AG09309 (cell line): ENCODE measurements around the gene EHD4.

ENCODE experiments used
- DNase-seq: peaks from one replicate; pipeline ENCODE4 v3.0.0-alpha.2; 2010; ENCODE audit warnings: low read depth
- H3K4me3 ChIP-seq: 2 replicates; pipeline ENCODE4 v1.5.1; 2011; ENCODE audit warnings: mild to moderate bottlenecking, low read depth, low read length, moderate library complexity; ENCODE audit not compliant: control insufficient read depth
- CTCF ChIP-seq: IDR thresholded peaks from 2 replicates; pipeline ENCODE4 v1.5.1; 2011; ENCODE audit warnings: mild to moderate bottlenecking, low read depth, low read length, inconsistent platforms; ENCODE audit not compliant: insufficient read depth, control insufficient read depth; ENCODE audit errors: missing control alignments

The EHD4 gene

GRCh38 chr15:41855261-41855961 is 116.9 kb downstream of the EHD4 start:
- no peak for DNase-seq
- TF ChIP-seq CTCF: no peak
- H3K4me3 ChIP-seq: no peak overlapping the region

- no peak for DNase-seq
- no peak for TF ChIP-seq CTCF
Measured at GRCh38 chr15:41854443-41854842, 117.9 kb downstream of the EHD4 start.

GRCh38 chr15:41853831-41854230 is 118.5 kb downstream of the EHD4 start:
- TF ChIP-seq CTCF: no peak
- no peak for DNase-seq

More at GRCh38 chr15:41854443-41854842, 117.9 kb downstream of the EHD4 start:
- H3K4me3 ChIP-seq: no peak overlapping the region

GRCh38 chr15:41852736-41853590 is 119.4 kb downstream of the EHD4 start:
- DNase-seq: no peak

More at GRCh38 chr15:41853831-41854230, 118.5 kb downstream of the EHD4 start:
- no peak overlapping the region for H3K4me3 ChIP-seq

GRCh38 chr15:41851755-41852370 is 120.5 kb downstream of the EHD4 start:
- H3K4me3 ChIP-seq: no peak overlapping the region
- TF ChIP-seq CTCF: no peak
- no peak for DNase-seq

More at GRCh38 chr15:41852736-41853590, 119.4 kb downstream of the EHD4 start:
- no peak overlapping the region for H3K4me3 ChIP-seq
- TF ChIP-seq CTCF: no peak

GRCh38 chr15:41851167-41851523 is 121.2 kb downstream of the EHD4 start:
- DNase-seq: no peak
- no peak for TF ChIP-seq CTCF
- H3K4me3 ChIP-seq: no peak overlapping the region
